ENCODE measurements around the gene A2ML1. TPM values are rescaled to one million over a fixed set of nuclear protein-coding genes. Genes with fewer than 3 reads are reported as not detected.
"Not testable (repeated sequence)": the region's sequence is repeated elsewhere in the genome, so short reads cannot be mapped to it uniquely, and the experiment has no call there.

A2ML1 gene
- total and polyA plus RNA-seq, 2 donors (not counting 1 experiment from before 2014, with no cell fraction given), result not detected

DNA sequence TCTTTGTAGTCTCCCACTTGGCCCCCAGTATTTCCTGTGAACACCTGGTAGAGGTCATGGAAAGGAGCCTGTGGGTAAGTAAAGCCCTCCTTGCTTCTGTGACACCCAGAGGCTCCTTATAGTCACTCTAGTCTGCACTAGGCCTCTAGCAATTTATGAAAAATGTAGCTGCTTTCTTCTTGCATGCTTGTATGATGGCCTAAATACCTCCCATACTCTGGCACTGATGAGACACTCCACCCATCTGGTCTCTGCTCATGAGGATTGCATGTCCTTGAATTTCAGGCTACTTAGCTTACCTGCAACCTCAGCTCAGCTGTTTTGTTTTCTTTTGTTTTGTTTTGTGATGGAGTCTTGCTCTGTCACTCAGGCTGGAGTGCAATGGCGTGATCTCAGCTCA is 4.6 kb upstream of the A2ML1 start:
- Histone ChIP-seq H3K27ac (ENCODE audit: insufficient read depth, low read length) (no peak overlapping the region), H3K79me2 (ENCODE audit: control insufficient read depth, insufficient read depth, low read length) (no peaks in the 10 kb centered on the region), H3K4me3 (replicated peaks in 1 of 4; ENCODE audit: control extremely low read depth in 1 of 4, insufficient read depth in 1 of 4, low read depth in 3 of 4, low read length in 4 of 4) (no peak overlapping the region), H4K20me1 (ENCODE audit: control insufficient read depth, extremely low read depth, insufficient read depth, low read length) (no peaks in the 10 kb centered on the region), H2AFZ (ENCODE audit: low read length) (no peak overlapping the region), H3K36me3 (ENCODE audit: control insufficient read depth, insufficient read depth, low read length) (no peaks in the 10 kb centered on the region), H3K27me3 (ENCODE audit: control insufficient read depth, insufficient read depth, low read length) (no peaks in the 10 kb centered on the region), H3K4me2 (ENCODE audit: extremely low read depth, insufficient read depth, low read length) (no peak overlapping the region), H3K9me3 (ENCODE audit: control insufficient read depth, insufficient read depth, low read depth, low read length) (no peaks in the 10 kb centered on the region), H3K9ac (ENCODE audit: insufficient read depth, low read length) (no peak overlapping the region), H3K4me1 (ENCODE audit: control insufficient read depth, extremely low read depth, insufficient read depth, low read length) (no peaks in the 10 kb centered on the region)
- peak in 1 of 2 donors; percentile 22 for DNase-seq (ENCODE audit: low read depth in 2 of 2)
- TF ChIP-seq, protein P1, sequence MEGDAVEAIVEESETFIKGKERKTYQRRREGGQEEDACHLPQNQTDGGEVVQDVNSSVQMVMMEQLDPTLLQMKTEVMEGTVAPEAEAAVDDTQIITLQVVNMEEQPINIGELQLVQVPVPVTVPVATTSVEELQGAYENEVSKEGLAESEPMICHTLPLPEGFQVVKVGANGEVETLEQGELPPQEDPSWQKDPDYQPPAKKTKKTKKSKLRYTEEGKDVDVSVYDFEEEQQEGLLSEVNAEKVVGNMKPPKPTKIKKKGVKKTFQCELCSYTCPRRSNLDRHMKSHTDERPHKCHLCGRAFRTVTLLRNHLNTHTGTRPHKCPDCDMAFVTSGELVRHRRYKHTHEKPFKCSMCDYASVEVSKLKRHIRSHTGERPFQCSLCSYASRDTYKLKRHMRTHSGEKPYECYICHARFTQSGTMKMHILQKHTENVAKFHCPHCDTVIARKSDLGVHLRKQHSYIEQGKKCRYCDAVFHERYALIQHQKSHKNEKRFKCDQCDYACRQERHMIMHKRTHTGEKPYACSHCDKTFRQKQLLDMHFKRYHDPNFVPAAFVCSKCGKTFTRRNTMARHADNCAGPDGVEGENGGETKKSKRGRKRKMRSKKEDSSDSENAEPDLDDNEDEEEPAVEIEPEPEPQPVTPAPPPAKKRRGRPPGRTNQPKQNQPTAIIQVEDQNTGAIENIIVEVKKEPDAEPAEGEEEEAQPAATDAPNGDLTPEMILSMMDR (conservative IDR thresholded peaks at IDR 0.05 in 1 of 2, IDR thresholded peaks at IDR 0.05 in 1 of 2; ENCODE audit: low read depth in 1 of 2, low read length in 2 of 2), result no peak
- TF ChIP-seq EZH2 (IDR thresholded peaks at IDR 0.05; ENCODE audit: low read length, missing control alignments), result no peak

DNA sequence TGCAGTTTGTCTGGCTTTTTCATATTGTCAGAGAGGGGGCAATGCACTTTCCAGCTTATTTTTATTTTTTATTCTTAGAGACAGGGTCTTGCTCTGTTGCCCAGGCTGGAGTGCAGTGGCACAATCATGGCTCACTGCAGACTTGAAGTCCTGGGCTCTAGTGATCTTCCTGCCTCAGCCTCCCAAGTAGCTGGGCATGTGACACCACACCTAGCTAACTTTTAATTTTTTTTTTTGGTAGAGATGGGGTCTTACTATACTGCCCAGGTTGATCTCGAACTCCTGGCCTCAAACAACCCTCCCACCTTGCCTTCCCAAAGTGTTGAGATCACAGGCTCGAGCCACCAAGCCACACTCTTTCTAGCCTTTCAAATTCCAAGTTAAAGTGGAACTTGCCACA is 3.9 kb upstream of the A2ML1 start:
- Histone ChIP-seq H3K27me3 (ENCODE audit: control insufficient read depth, insufficient read depth, low read length) (no peaks in the 10 kb centered on the region), H3K9ac (ENCODE audit: insufficient read depth, low read length) (no peak overlapping the region), H3K79me2 (ENCODE audit: control insufficient read depth, insufficient read depth, low read length) (no peaks in the 10 kb centered on the region), H3K4me2 (ENCODE audit: extremely low read depth, insufficient read depth, low read length) (no peak overlapping the region), H3K9me3 (ENCODE audit: control insufficient read depth, insufficient read depth, low read depth, low read length) (no peaks in the 10 kb centered on the region), H3K36me3 (ENCODE audit: control insufficient read depth, insufficient read depth, low read length) (no peaks in the 10 kb centered on the region), H4K20me1 (ENCODE audit: control insufficient read depth, extremely low read depth, insufficient read depth, low read length) (no peaks in the 10 kb centered on the region), H3K4me1 (ENCODE audit: control insufficient read depth, extremely low read depth, insufficient read depth, low read length) (no peaks in the 10 kb centered on the region), H3K27ac (ENCODE audit: insufficient read depth, low read length) (no peak overlapping the region), H3K4me3 (replicated peaks in 1 of 4; ENCODE audit: control extremely low read depth in 1 of 4, insufficient read depth in 1 of 4, low read depth in 3 of 4, low read length in 4 of 4) (no peak overlapping the region), H2AFZ (ENCODE audit: low read length) (no peak overlapping the region)
- TF ChIP-seq, protein P1 (conservative IDR thresholded peaks at IDR 0.05 in 1 of 2, IDR thresholded peaks at IDR 0.05 in 1 of 2; ENCODE audit: low read depth in 1 of 2, low read length in 2 of 2), result no peak
- no peak for TF ChIP-seq EZH2 (IDR thresholded peaks at IDR 0.05; ENCODE audit: low read length, missing control alignments)
- DNase-seq (ENCODE audit: low read depth in 2 of 2), result no peak

DNA sequence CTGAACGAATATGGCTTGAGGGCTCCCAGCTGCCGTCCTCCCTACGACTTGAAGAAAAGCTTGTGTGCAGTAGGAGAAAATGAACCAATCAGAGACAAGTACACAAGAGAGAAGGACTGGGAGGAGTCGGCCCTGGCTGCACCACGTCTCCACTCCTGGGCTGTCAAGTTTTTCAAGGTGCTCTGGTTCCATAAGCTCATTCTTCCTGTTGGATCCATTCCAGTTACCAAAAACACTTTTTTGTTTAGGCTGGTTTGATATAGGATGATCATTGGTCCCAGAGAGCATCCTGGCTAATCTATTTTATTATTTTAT is 2.8 kb upstream of the A2ML1 start:
- no peaks in the 10 kb centered on the region for H3K36me3 ChIP-seq (ENCODE audit: control insufficient read depth, insufficient read depth, low read length)
- H3K9me3 ChIP-seq (ENCODE audit: control insufficient read depth, insufficient read depth, low read depth, low read length), result no peaks in the 10 kb centered on the region
- no peaks in the 10 kb centered on the region for H3K27me3 ChIP-seq (ENCODE audit: control insufficient read depth, insufficient read depth, low read length)
- TF ChIP-seq EZH2 (IDR thresholded peaks at IDR 0.05; ENCODE audit: low read length, missing control alignments), result no peak
- TF ChIP-seq, protein P1 (conservative IDR thresholded peaks at IDR 0.05 in 1 of 2, IDR thresholded peaks at IDR 0.05 in 1 of 2; ENCODE audit: low read depth in 1 of 2, low read length in 2 of 2), result no peak
- no peaks in the 10 kb centered on the region for H3K4me1 ChIP-seq (ENCODE audit: control insufficient read depth, extremely low read depth, insufficient read depth, low read length)
- DNase-seq (ENCODE audit: low read depth in 2 of 2), result peak in 1 of 2 donors; percentile 21
- no peak overlapping the region for H3K9ac ChIP-seq (ENCODE audit: insufficient read depth, low read length)
- H3K79me2 ChIP-seq (ENCODE audit: control insufficient read depth, insufficient read depth, low read length), result no peaks in the 10 kb centered on the region
- H2AFZ ChIP-seq (ENCODE audit: low read length), result no peak overlapping the region
- H3K4me2 ChIP-seq (ENCODE audit: extremely low read depth, insufficient read depth, low read length), result no peak overlapping the region
- no peaks in the 10 kb centered on the region for H4K20me1 ChIP-seq (ENCODE audit: control insufficient read depth, extremely low read depth, insufficient read depth, low read length)
- H3K4me3 ChIP-seq (replicated peaks in 1 of 4; ENCODE audit: control extremely low read depth in 1 of 4, insufficient read depth in 1 of 4, low read depth in 3 of 4, low read length in 4 of 4), result no peak overlapping the region
- H3K27ac ChIP-seq (ENCODE audit: insufficient read depth, low read length), result no peak overlapping the region

DNA sequence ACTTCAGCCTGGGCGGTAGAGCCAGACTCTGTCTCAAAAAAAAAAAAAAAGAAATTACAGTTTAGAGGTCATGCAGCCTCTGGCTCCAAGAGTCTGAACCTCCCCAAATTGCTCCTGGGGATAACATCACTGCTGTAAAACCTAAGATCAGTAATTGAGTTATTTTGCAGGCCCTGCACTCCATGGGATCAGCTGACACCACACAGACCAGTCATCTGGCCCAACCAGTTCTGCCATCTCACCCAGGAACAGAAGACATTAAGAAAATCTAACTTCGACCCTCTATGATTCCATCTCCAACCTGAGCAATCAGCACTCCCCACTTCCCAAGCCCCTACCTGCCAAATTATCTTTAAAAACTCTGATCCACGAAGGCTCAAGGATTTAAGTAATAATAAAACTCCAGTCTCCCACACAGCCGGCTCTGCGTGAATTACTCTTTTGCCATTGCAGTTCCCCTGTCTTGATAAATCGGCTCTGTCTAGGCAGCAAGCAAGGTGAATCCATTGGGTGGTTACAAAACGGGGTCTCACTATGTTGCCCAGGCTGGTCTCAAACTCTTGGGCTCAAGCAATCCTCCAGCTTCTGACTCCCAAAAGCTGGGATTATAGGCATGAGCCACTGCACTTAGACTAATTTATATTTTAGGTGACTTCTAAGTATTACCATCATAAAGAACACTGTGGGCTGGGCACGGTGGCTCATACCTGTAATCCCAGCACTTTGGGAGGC is 1.6 kb upstream of the A2ML1 start:
- not testable (repeated sequence) for H3K4me1 ChIP-seq (ENCODE audit: control insufficient read depth, extremely low read depth, insufficient read depth, low read length); H3K27ac ChIP-seq (ENCODE audit: insufficient read depth, low read length)

More for the DNA sequence above, 1.6 kb upstream of the A2ML1 start:
- not testable (repeated sequence) for H3K36me3 ChIP-seq (ENCODE audit: control insufficient read depth, insufficient read depth, low read length); H3K4me2 ChIP-seq (ENCODE audit: extremely low read depth, insufficient read depth, low read length); H3K9ac ChIP-seq (ENCODE audit: insufficient read depth, low read length); H2AFZ ChIP-seq (ENCODE audit: low read length); H3K4me3 ChIP-seq (replicated peaks in 1 of 4; ENCODE audit: control extremely low read depth in 1 of 4, insufficient read depth in 1 of 4, low read depth in 3 of 4, low read length in 4 of 4); H4K20me1 ChIP-seq (ENCODE audit: control insufficient read depth, extremely low read depth, insufficient read depth, low read length); H3K9me3 ChIP-seq (ENCODE audit: control insufficient read depth, insufficient read depth, low read depth, low read length); H3K27me3 ChIP-seq (ENCODE audit: control insufficient read depth, insufficient read depth, low read length); H3K79me2 ChIP-seq (ENCODE audit: control insufficient read depth, insufficient read depth, low read length); DNase-seq (ENCODE audit: low read depth in 2 of 2)

Measured in fibroblast of lung (primary cell).